GM18517 (cell line): ENCODE data around the gene SLC18B1.

Experiments used
- ATAC-seq: cut with Tn5 transposase; IDR thresholded peaks from one replicate; pipeline ENCODE4 v1.9.1; 2021; ENCODE audit warnings: mild to moderate bottlenecking, moderate library complexity; ENCODE audit not compliant: unreplicated experiment

SLC18B1 gene

DNA sequence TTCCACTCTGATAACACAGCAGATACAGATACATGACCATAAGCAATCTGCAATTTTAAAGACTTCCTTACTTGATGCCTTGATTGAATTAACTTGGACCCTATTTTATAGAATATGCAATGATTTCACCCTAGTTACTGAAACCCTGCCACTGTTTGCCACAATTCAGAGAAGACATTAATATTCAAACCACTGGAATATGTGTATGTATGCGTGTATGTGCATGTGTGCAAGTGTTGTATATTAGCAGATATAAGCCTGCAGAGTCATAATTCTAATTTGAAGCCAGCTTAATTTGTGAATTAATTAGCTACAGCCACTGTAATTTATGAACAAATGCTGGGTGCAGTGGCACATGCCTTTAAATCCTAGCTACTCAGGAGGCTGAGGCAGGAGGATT, 50.0 kb downstream of the SLC18B1 start:
- no peak for ATAC-seq

DNA sequence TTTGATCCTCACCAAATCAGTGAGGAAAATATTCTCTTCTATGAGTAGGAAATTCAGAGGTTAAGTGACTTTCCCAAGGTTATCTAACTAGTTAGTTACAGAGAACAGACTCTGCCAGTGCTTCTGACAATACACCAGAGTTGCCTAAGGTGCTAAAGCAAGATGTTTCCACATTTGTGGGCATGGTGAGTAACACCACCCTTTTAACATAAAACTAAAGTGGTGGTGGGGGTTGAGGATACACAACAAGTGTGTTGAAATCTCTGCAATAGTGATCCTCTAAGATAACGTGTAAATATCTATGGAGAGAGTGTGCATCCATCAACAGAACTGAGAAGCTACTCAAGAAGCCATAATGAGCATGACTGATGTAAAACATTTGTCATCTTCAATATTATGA, 52.4 kb downstream of the SLC18B1 start:
- no peak for ATAC-seq

DNA sequence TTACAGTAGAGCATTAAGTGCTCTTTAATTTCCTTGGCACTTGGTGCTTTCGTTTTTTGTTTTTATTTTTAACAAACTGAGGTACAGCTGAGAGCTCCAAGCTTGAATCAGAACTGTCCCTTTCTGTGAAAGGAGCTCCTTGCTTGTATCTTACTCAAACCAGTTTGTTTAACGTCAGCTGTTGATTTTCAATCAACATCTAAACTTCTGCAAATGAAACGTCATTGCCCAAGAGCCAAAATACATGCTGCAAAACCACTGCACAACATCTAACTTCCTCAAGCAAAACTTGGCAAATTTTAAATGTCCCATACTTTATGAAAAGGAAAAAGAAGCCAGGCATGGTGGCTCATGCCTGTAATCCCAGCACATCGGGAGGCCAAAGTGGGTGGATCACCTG, 55.9 kb downstream of the SLC18B1 start:
- ATAC-seq = no peak

DNA sequence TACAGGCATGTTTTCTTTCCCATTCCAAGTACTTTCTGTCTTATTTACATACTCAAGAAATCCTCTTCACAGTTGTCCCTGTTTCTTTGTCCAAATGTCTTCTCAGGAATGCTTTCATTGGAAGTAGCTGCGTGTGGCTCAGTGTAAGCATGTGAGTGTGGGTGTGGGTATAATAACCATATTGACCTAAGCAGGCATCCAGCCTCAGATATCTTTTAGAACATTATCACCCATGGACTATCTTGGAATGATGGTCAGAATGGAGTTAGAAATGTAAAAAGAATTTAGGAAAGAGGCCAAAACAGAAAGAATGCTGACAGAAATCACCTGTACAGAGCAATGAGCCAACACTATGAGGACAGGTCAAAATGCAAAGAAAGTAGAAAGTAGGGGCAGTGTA, 57.2 kb downstream of the SLC18B1 start:
- no peak for ATAC-seq

DNA sequence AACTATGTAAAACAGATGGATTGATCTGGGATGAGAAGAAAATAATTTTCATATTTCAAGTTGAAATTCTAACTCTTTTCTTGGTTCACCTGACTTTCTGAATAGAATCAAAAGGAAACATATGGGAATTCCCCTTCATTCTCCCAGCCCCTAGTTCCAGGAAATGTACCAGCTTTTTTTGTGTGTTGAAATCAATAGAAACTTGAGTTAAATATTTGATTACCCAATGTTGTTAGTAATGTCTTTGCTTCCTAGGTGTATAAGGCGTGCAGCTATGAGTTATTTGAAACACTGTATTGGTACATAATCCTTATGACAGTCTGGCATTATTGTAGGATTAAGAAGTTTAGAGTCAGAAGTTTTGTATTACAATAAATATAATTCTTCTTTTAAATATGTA, 62.2 kb downstream of the SLC18B1 start:
- no peak for ATAC-seq

DNA sequence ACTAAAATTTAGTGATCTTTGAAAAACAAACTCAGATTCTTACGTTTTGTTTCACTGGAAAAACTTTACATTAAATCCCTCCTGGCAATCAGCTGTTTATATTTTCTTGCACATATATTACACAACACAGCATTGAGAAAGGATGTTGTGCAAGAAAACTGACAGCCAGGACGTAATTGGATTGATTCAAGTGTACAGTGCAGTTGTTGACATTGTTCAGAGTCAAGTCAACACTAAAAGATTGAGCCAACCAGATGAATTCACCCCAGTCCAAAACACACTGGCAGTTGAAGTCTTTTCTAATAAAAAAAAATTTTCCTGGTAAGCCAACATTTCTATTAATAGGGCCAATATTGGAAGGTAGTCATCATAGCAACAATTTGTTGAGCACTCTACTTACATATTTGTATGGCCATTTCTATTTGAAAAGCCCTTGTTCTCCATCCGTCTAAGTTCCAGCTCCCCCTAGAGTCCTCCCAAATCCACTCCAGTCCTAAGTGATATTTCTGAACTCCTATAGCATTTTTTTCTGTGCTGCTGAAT, 63.7 kb downstream of the SLC18B1 start:
- ATAC-seq = no peak

DNA sequence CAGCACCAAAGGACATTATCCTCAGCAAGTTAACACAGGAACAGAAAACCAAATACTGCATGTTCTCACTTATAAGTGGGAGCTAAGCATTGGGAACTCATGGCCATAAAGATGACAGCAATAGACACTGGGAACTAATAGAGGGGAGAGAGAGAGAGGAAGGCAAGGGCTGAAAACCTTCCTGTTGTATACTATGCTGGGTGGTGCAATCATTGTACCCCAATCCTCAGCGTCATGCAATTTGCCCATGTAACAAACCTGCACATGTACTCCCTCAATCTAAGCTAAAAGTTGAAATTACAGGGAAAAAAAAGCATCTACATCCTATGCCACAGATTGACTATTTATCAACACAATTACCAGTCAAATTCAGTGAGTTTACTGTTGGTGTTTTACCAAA, 64.6 kb downstream of the SLC18B1 start:
- ATAC-seq = no peak

DNA sequence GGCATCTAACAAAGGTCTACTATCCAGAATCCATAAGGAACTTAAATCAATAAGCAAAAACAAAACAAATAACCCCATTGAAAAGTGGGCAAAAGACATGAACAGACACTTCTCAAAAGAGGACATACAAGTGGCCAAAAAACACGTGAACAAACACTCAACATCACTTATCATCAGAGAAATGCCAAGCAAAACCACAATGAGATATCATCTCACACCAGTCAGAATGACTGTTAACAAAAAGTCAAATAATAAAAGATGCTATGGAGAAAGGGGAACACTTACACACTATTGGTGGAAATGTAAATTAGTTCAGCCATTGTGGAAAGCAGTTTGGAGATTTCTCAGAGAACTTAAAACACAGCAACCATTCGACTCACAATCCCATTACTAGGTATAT, 65.2 kb downstream of the SLC18B1 start:
- ATAC-seq = no peak

DNA sequence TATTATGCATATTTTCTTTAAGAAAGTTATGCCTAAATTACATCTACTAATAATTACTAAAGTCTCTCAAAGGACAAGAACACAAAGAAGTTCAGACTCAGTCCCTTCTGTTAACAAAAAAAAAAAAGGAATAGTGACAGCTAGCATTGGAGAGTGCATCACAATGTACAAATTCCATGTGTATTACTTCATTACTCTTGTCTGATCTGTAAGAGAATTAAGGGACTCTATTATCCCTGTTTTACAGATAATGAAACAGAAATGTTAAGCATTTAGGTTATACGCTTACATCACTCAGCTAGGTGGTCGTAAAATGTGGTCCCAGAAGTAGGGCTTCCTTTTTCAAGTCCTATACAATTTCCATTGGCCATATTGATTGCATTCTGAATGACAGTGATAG, 67.4 kb downstream of the SLC18B1 start:
- no peak for ATAC-seq

DNA sequence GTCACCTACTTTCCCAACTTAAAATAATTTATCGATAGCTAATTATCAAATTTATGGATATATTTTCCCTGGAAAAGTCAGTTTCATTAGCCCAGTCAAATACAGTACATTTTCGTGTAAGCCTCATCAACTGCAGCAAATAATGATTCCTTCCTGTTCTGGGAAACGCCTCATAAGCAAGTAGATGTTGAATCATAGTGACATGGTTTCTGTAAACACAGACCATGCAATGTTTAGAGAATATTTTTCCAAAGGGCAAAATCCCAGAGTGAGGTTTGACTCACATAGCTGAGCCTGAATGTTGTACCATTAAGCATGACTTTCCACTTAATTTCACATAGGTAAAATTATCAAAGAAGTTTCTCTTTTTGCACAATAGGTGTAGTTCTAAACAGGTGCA, 67.9 kb downstream of the SLC18B1 start:
- ATAC-seq = no peak

DNA sequence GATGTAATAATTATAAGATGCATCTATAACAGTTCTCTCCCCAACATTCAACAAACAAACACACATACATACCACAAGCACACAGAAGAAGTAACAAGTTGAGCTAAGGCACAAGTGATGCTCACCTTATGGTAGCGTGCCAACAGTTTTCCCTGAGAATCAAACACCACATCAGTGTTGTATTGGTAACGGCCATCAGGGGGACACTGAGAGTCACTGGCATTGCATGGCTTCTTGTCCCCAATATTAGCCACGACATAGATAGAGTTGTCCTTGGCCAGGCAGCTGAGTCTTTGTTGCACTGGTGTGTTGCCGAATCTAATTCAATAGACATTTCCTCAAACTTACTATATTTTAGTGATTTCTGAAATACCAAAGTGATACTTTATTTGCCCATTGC, 69.8 kb downstream of the SLC18B1 start:
- no peak for ATAC-seq

DNA sequence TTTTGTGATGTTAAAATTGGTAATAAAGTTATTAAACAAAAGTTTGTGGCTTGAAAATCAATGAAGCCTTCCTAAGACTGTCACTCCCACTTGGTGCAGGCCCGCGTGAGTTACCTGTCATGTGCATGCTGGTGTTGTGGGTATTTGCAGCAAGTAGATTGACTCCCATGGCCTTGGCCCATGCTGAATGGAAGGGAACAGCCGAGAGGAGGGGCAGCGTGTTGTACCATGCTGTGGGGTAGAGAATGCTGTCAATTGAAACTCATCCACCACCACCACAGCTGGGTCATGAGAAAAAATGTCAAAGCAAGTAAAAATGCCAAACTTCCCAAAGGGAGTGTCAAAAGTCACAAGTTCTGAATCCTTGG, 71.8 kb downstream of the SLC18B1 start:
- ATAC-seq = no peak

DNA sequence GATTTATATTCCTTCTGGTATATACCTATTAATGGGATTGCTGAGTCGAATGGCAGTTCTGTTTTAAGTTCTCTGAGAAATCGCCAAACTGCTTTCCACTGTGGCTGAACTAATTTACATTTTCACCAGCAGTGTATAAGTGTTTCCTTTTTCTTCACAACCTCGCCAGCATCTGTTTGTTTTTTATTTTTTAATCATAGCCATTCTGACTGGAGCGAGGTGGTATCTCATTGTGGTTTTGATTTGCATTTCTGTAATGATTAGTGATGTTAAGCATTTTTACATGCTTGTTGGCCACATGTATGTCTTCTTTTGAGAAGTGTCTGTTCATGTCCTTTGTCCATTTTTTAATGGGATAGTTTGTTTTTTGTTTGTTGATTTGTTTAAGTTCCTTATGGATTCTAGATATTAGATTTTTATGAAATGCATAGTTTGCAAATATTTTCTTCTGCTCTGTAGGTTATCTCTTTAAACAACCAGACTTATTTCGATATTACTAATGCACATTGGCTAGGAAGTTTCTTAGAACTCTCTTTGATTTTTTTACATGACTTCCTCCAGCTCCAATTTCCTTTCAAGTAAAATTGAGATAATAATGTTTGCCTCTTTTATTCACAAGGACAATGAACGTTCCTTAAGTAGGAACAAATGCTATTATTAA, 72.4 kb downstream of the SLC18B1 start:
- peak; percentile 82 for ATAC-seq

DNA sequence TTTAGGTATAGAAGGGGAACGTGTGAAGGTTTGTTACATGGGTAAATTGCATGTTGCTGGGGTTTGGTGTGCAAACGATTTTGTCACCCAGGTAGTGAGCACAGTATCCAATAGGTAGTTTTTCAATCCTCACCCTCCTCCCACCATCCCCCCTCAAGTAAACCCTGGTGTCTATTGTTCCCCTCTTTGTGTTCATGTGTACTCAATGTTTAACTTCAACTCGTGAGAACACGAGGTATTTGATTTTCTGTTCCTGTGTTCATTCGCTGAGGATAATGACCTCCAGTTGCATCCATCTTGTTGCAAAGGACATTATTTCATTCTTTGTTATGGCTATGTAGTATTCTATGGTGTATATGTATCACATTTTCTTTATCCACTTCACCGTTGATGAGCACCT, 73.0 kb downstream of the SLC18B1 start:
- no peak for ATAC-seq

DNA sequence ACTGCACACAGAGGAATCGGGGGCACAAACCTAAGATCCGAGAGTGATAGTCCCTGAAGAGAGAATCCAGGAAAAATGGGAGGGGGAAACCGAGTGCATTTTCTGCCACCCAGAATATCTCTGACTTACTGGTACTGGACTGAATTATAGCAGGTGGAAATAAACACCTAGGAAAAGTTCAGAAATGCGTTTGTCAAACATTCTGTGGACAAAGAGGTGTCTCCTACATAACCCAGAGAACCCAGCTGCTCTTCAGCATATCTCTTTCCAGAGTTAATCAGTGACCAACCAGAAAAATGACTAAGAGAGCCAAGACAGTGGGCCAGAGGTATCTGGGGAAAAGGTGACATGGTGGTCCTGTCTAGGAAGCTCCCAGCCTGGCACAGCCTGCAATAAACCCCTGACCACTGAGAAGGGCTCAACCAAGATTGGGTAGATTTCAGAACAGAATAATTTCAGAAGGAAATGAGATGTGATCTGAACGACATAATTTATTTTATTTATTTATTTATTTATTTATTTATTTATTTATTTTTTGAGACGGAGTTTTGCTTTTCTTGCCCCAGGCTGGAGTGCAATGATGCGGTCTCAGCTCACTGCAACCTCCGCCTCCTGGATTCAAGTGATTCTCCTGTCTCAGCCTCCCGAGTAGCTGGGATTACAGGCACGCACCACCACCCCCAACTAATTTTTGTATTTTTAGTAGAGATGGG, 78.5 kb downstream of the SLC18B1 start:
- ATAC-seq = no peak
